ENCODE measurements around the gene C1orf232.

The C1orf232 gene

GRCh38 chr1:26197301-26197700 lies 28.5 kb upstream of the C1orf232 start:
- Histone ChIP-seq H3K27me3 (ENCODE audit: control insufficient read depth in 3 of 3, insufficient read depth in 3 of 3, low read depth in 1 of 3, low read length in 3 of 3) (peaks cover 0 to 26% (median 0%) of the 10 kb centered on the region in 3 experiments), H3K18ac (ENCODE audit: low read length) (no peak overlapping the region), H3K27ac (replicated peaks; ENCODE audit: low read length) (no peak overlapping the region)

GRCh38 chr1:26195805-26196204 lies 27.0 kb upstream of the C1orf232 start:
- no CpG with 5 or more reads among the region's 3 CpGs for WGBS, 2 donors (ENCODE audit: extremely low coverage in 2 of 2, insufficient read length in 2 of 2, insufficient replicate concordance in 1 of 2)
- Histone ChIP-seq H4K91ac (ENCODE audit: low read depth, low read length, poor library complexity) (no peak overlapping the region), H3K9me3 (replicated peaks in 1 of 2; ENCODE audit: control insufficient read depth in 2 of 2, insufficient read depth in 1 of 2, low read depth in 1 of 2, low read length in 2 of 2) (no peaks in the 10 kb centered on the region), H2BK5ac (ENCODE audit: low read length) (no peak overlapping the region), H3K9ac (ENCODE audit: low read depth, low read length, poor library complexity) (no peak overlapping the region), H2BK15ac (ENCODE audit: low read length) (no peak overlapping the region), H3K4me3 (ENCODE audit: low read length in 2 of 2) (no peak overlapping the region), H3K79me1 (ENCODE audit: low read depth, low read length) (no peaks in the 10 kb centered on the region), H3K27ac (replicated peaks; ENCODE audit: low read length) (no peak overlapping the region), H2BK120ac (ENCODE audit: low read depth, low read length) (no peak overlapping the region), H3K23ac (ENCODE audit: low read depth, low read length, poor library complexity) (no peak overlapping the region), H3K36me3 (replicated peaks in 1 of 2; ENCODE audit: control insufficient read depth in 2 of 2, insufficient read depth in 2 of 2, low read length in 2 of 2) (no peaks in the 10 kb centered on the region), H3K4me2 (ENCODE audit: insufficient read depth, low read length, poor library complexity, severe bottlenecking) (no peak overlapping the region), H4K8ac (ENCODE audit: low read depth, low read length) (no peak overlapping the region), H3K4me1 (ENCODE audit: control insufficient read depth in 2 of 2, insufficient read depth in 1 of 2, low read depth in 1 of 2, low read length in 2 of 2) (peaks cover 0 to 9% of the 10 kb centered on the region in 2 donors), H2AK5ac (ENCODE audit: low read depth, low read length) (no peak overlapping the region), H3K18ac (ENCODE audit: low read length) (no peak overlapping the region), H3K27me3 (ENCODE audit: control insufficient read depth in 3 of 3, insufficient read depth in 3 of 3, low read depth in 1 of 3, low read length in 3 of 3) (peaks cover 0 to 21% (median 0%) of the 10 kb centered on the region in 3 experiments), H3K14ac (ENCODE audit: low read length) (no peak overlapping the region), H3K4ac (ENCODE audit: low read length) (no peak overlapping the region), H2BK12ac (ENCODE audit: low read length) (no peak overlapping the region), H2AFZ (ENCODE audit: low read length) (no peak overlapping the region)
- no peak for DNase-seq (ENCODE audit: low spot score)

More at GRCh38 chr1:26197301-26197700, 28.5 kb upstream of the C1orf232 start:
- Histone ChIP-seq H2BK120ac (ENCODE audit: low read depth, low read length) (no peak overlapping the region), H2AK5ac (ENCODE audit: low read depth, low read length) (no peak overlapping the region), H3K4me2 (ENCODE audit: insufficient read depth, low read length, poor library complexity, severe bottlenecking) (no peak overlapping the region), H2BK5ac (ENCODE audit: low read length) (no peak overlapping the region), H3K4me1 (ENCODE audit: control insufficient read depth in 2 of 2, insufficient read depth in 1 of 2, low read depth in 1 of 2, low read length in 2 of 2) (peaks cover 3 to 9% of the 10 kb centered on the region in 2 donors), H2BK12ac (ENCODE audit: low read length) (no peak overlapping the region), H3K4ac (ENCODE audit: low read length) (no peak overlapping the region), H2BK15ac (ENCODE audit: low read length) (peak overlapping the region; percentile 45), H4K8ac (ENCODE audit: low read depth, low read length) (no peak overlapping the region), H3K36me3 (replicated peaks in 1 of 2; ENCODE audit: control insufficient read depth in 2 of 2, insufficient read depth in 2 of 2, low read length in 2 of 2) (no peaks in the 10 kb centered on the region), H3K23ac (ENCODE audit: low read depth, low read length, poor library complexity) (no peak overlapping the region), H4K91ac (ENCODE audit: low read depth, low read length, poor library complexity) (no peak overlapping the region), H2AFZ (ENCODE audit: low read length) (no peak overlapping the region), H3K14ac (ENCODE audit: low read length) (no peak overlapping the region), H3K9me3 (replicated peaks in 1 of 2; ENCODE audit: control insufficient read depth in 2 of 2, insufficient read depth in 1 of 2, low read depth in 1 of 2, low read length in 2 of 2) (no peaks in the 10 kb centered on the region), H3K4me3 (ENCODE audit: low read length in 2 of 2) (no peak overlapping the region), H3K79me1 (ENCODE audit: low read depth, low read length) (no peaks in the 10 kb centered on the region), H3K9ac (ENCODE audit: low read depth, low read length, poor library complexity) (no peak overlapping the region)
- no CpG with 5 or more reads among the region's 3 CpGs for WGBS, 2 donors (ENCODE audit: extremely low coverage in 2 of 2, insufficient read length in 2 of 2, insufficient replicate concordance in 1 of 2)
- DNase-seq (ENCODE audit: low spot score): no peak

GRCh38 chr1:26191739-26192138 lies 23.0 kb upstream of the C1orf232 start:
- no CpG with 5 or more reads among the region's 3 CpGs for WGBS, 2 donors (ENCODE audit: extremely low coverage in 2 of 2, insufficient read length in 2 of 2, insufficient replicate concordance in 1 of 2)

GRCh38 chr1:26190373-26190987 lies 21.7 kb upstream of the C1orf232 start, which contains the start of gene CATSPER4:
Gene CATSPER4 (plus strand): TSS chr1:26190602. CDS start chr1:26190628, 26 bp downstream.
- peak within 1 kb of the TSS; percentile 81 for H3K18ac ChIP-seq (ENCODE audit: low read length)
- H2BK120ac ChIP-seq (ENCODE audit: low read depth, low read length): peak within 1 kb of the TSS; percentile 5
- H4K91ac ChIP-seq (ENCODE audit: low read depth, low read length, poor library complexity): peak within 1 kb of the TSS; percentile 9
- DNase-seq (ENCODE audit: low spot score): peak; percentile 67
- H3K27me3 ChIP-seq (ENCODE audit: control insufficient read depth in 3 of 3, insufficient read depth in 3 of 3, low read depth in 1 of 3, low read length in 3 of 3): peaks cover 0 to 6% (median 0%) of the 10 kb centered on the region in 3 experiments
- no peaks in the 10 kb centered on the region for H3K9me3 ChIP-seq (replicated peaks in 1 of 2; ENCODE audit: control insufficient read depth in 2 of 2, insufficient read depth in 1 of 2, low read depth in 1 of 2, low read length in 2 of 2)
- no peaks in the 10 kb centered on the region for H3K79me1 ChIP-seq (ENCODE audit: low read depth, low read length)
- peak within 1 kb of the TSS; percentile 22 for H2BK5ac ChIP-seq (ENCODE audit: low read length)
- H3K23ac ChIP-seq (ENCODE audit: low read depth, low read length, poor library complexity): peak within 1 kb of the TSS; percentile 58
- H3K9ac ChIP-seq (ENCODE audit: low read depth, low read length, poor library complexity): no peak within 1 kb of the TSS
- peaks cover 5 to 13% of the 10 kb centered on the region in 2 donors for H3K4me1 ChIP-seq (ENCODE audit: control insufficient read depth in 2 of 2, insufficient read depth in 1 of 2, low read depth in 1 of 2, low read length in 2 of 2)
- H2BK12ac ChIP-seq (ENCODE audit: low read length): peak within 1 kb of the TSS; percentile 86
- peaks cover 0 to 7% of the 10 kb centered on the region in 2 donors for H3K36me3 ChIP-seq (replicated peaks in 1 of 2; ENCODE audit: control insufficient read depth in 2 of 2, insufficient read depth in 2 of 2, low read length in 2 of 2)
- no CpG with 5 or more reads among the region's 16 CpGs for WGBS, 2 donors (ENCODE audit: extremely low coverage in 2 of 2, insufficient read length in 2 of 2, insufficient replicate concordance in 1 of 2)
- no peak within 1 kb of the TSS for H3K4ac ChIP-seq (ENCODE audit: low read length)
- H3K27ac ChIP-seq (replicated peaks; ENCODE audit: low read length): peak within 1 kb of the TSS; percentile 49
- H3K4me2 ChIP-seq (ENCODE audit: insufficient read depth, low read length, poor library complexity, severe bottlenecking): no peak within 1 kb of the TSS
- no peak within 1 kb of the TSS for H3K14ac ChIP-seq (ENCODE audit: low read length)
- H2BK15ac ChIP-seq (ENCODE audit: low read length): peak within 1 kb of the TSS; percentile 74
- H2AFZ ChIP-seq (ENCODE audit: low read length): peak within 1 kb of the TSS; percentile 78
- no peak within 1 kb of the TSS for H3K4me3 ChIP-seq (ENCODE audit: low read length in 2 of 2)
- H2AK5ac ChIP-seq (ENCODE audit: low read depth, low read length): peak within 1 kb of the TSS; percentile 53
- H4K8ac ChIP-seq (ENCODE audit: low read depth, low read length): no peak within 1 kb of the TSS

More at GRCh38 chr1:26191739-26192138, 23.0 kb upstream of the C1orf232 start:
- Histone ChIP-seq H3K27me3 (ENCODE audit: control insufficient read depth in 3 of 3, insufficient read depth in 3 of 3, low read depth in 1 of 3, low read length in 3 of 3) (peaks cover 0 to 6% (median 0%) of the 10 kb centered on the region in 3 experiments), H2BK12ac (ENCODE audit: low read length) (no peak overlapping the region), H3K9ac (ENCODE audit: low read depth, low read length, poor library complexity) (no peak overlapping the region), H3K18ac (ENCODE audit: low read length) (no peak overlapping the region), H3K9me3 (replicated peaks in 1 of 2; ENCODE audit: control insufficient read depth in 2 of 2, insufficient read depth in 1 of 2, low read depth in 1 of 2, low read length in 2 of 2) (no peaks in the 10 kb centered on the region), H3K27ac (replicated peaks; ENCODE audit: low read length) (no peak overlapping the region), H3K36me3 (replicated peaks in 1 of 2; ENCODE audit: control insufficient read depth in 2 of 2, insufficient read depth in 2 of 2, low read length in 2 of 2) (peaks cover 0 to 7% of the 10 kb centered on the region in 2 donors), H3K4me2 (ENCODE audit: insufficient read depth, low read length, poor library complexity, severe bottlenecking) (no peak overlapping the region), H2BK15ac (ENCODE audit: low read length) (no peak overlapping the region), H4K8ac (ENCODE audit: low read depth, low read length) (no peak overlapping the region), H2AK5ac (ENCODE audit: low read depth, low read length) (peak overlapping the region; percentile 53), H2AFZ (ENCODE audit: low read length) (no peak overlapping the region), H3K4me3 (ENCODE audit: low read length in 2 of 2) (no peak overlapping the region), H3K23ac (ENCODE audit: low read depth, low read length, poor library complexity) (no peak overlapping the region), H3K4ac (ENCODE audit: low read length) (no peak overlapping the region), H4K91ac (ENCODE audit: low read depth, low read length, poor library complexity) (no peak overlapping the region), H2BK5ac (ENCODE audit: low read length) (no peak overlapping the region), H3K79me1 (ENCODE audit: low read depth, low read length) (no peaks in the 10 kb centered on the region), H3K14ac (ENCODE audit: low read length) (no peak overlapping the region), H3K4me1 (ENCODE audit: control insufficient read depth in 2 of 2, insufficient read depth in 1 of 2, low read depth in 1 of 2, low read length in 2 of 2) (peaks cover 5 to 13% of the 10 kb centered on the region in 2 donors), H2BK120ac (ENCODE audit: low read depth, low read length) (peak overlapping the region; percentile 5)
- DNase-seq (ENCODE audit: low spot score): no peak

Measured in neuronal stem cell (in vitro differentiated cells).